ENCODE results near the gene DGKG. TPM values are rescaled to one million over a fixed set of nuclear protein-coding genes. Genes with fewer than 3 reads are reported as not detected.

DGKG gene
- total and polyA plus RNA-seq, 2 donors (not counting 1 experiment from before 2014, with no cell fraction given), result 0.67 to 10.9 TPM

- Mint-ChIP-seq H3K27ac (no peak overlapping the region), H3K27me3 (no peaks in the 10 kb centered on the region), H3K4me3 (no peak overlapping the region), H3K4me1 (peaks cover 25% of the 10 kb centered on the region), H3K9me3 (ENCODE audit: insufficient read depth) (no peaks in the 10 kb centered on the region)
- ChIA-PET POLR2A (no interaction called here), CTCF (interaction anchor here (0.7 to 18.7 kb wide), 8 partner anchors 152 to 355 kb away, joined by 3 to 559 read pairs (median 4); partner anchors contain the start of gene CRYGS)
- Histone ChIP-seq H3K9me3 (ENCODE audit: control extremely low read depth in 1 of 3, control insufficient read depth in 2 of 3, insufficient read depth in 1 of 3, low read length in 2 of 3) (no peaks in the 10 kb centered on the region), H3K4me1 (ENCODE audit: control insufficient read depth in 2 of 2, insufficient read depth in 2 of 2, low read length in 2 of 2) (peaks cover 12 to 16% of the 10 kb centered on the region in 2 donors), H3K79me2 (ENCODE audit: control insufficient read depth, insufficient read depth, low read length) (no peaks in the 10 kb centered on the region), H3K27me3 (replicated peaks in 1 of 4; ENCODE audit: control extremely low read depth in 1 of 4, control insufficient read depth in 3 of 4, insufficient read depth in 4 of 4, low read length in 3 of 4) (no peaks in the 10 kb centered on the region), H3K4me3 (ENCODE audit: control extremely low read depth in 1 of 5, extremely low read depth in 1 of 5, insufficient read depth in 1 of 5, low read depth in 2 of 5, low read length in 4 of 5) (no peak overlapping the region), H2AFZ (ENCODE audit: insufficient read depth, low read depth, low read length, poor library complexity, severe bottlenecking) (no peak overlapping the region), H3K36me3 (replicated peaks in 1 of 2; ENCODE audit: control extremely low read depth in 1 of 2, control insufficient read depth in 1 of 2, extremely low read depth in 1 of 2, insufficient read depth in 2 of 2, low read length in 1 of 2) (no peaks in the 10 kb centered on the region), H3K4me2 (replicated peaks; ENCODE audit: low read depth, low read length, poor library complexity, severe bottlenecking) (no peak overlapping the region), H3K27ac (ENCODE audit: low read length in 2 of 2) (no peak overlapping the region), H4K20me1 (ENCODE audit: control insufficient read depth, insufficient read depth, low read length, poor library complexity, severe bottlenecking) (no peaks in the 10 kb centered on the region), H3K9ac (ENCODE audit: low read length) (no peak overlapping the region)
- 78% methylated on average over 5 of the region's 9 CpGs for WGBS (ENCODE audit: insufficient coverage)
- TF ChIP-seq CTCF (IDR thresholded peaks at IDR 0.05) (no peak), EZH2 (IDR thresholded peaks at IDR 0.05; ENCODE audit: borderline replicate concordance, insufficient read depth, low read depth, low read length, poor library complexity, severe bottlenecking) (no peak)
- DNase-seq (no peak), ATAC-seq (ENCODE audit: low read depth) (no peak)
- intact Hi-C loops (cut with micrococcal nuclease), result no loop called here
Observed at GRCh38 chr3:186261638-186262037, 100.4 kb downstream of the DGKG start.

GRCh38 chr3:186260726-186261125 lies 101.3 kb downstream of the DGKG start:
- Histone ChIP-seq H3K27ac (ENCODE audit: low read length in 2 of 2) (no peak overlapping the region), H4K20me1 (ENCODE audit: control insufficient read depth, insufficient read depth, low read length, poor library complexity, severe bottlenecking) (no peaks in the 10 kb centered on the region), H3K9ac (ENCODE audit: low read length) (no peak overlapping the region), H3K4me2 (replicated peaks; ENCODE audit: low read depth, low read length, poor library complexity, severe bottlenecking) (no peak overlapping the region), H3K36me3 (replicated peaks in 1 of 2; ENCODE audit: control extremely low read depth in 1 of 2, control insufficient read depth in 1 of 2, extremely low read depth in 1 of 2, insufficient read depth in 2 of 2, low read length in 1 of 2) (no peaks in the 10 kb centered on the region), H3K4me3 (ENCODE audit: control extremely low read depth in 1 of 5, extremely low read depth in 1 of 5, insufficient read depth in 1 of 5, low read depth in 2 of 5, low read length in 4 of 5) (no peak overlapping the region), H3K9me3 (ENCODE audit: control extremely low read depth in 1 of 3, control insufficient read depth in 2 of 3, insufficient read depth in 1 of 3, low read length in 2 of 3) (no peaks in the 10 kb centered on the region), H2AFZ (ENCODE audit: insufficient read depth, low read depth, low read length, poor library complexity, severe bottlenecking) (no peak overlapping the region), H3K4me1 (ENCODE audit: control insufficient read depth in 2 of 2, insufficient read depth in 2 of 2, low read length in 2 of 2) (peaks cover 22 to 25% of the 10 kb centered on the region in 2 donors), H3K79me2 (ENCODE audit: control insufficient read depth, insufficient read depth, low read length) (no peaks in the 10 kb centered on the region), H3K27me3 (replicated peaks in 1 of 4; ENCODE audit: control extremely low read depth in 1 of 4, control insufficient read depth in 3 of 4, insufficient read depth in 4 of 4, low read length in 3 of 4) (no peaks in the 10 kb centered on the region)
- ATAC-seq (ENCODE audit: low read depth), result no peak
- Mint-ChIP-seq H3K9me3 (ENCODE audit: insufficient read depth) (no peaks in the 10 kb centered on the region), H3K4me3 (no peak overlapping the region), H3K27ac (no peak overlapping the region), H3K4me1 (peaks cover 34% of the 10 kb centered on the region), H3K27me3 (no peaks in the 10 kb centered on the region)
- DNase-seq, result no peak
- 91% methylated on average over 1 of the region's 4 CpGs for WGBS (ENCODE audit: insufficient coverage)
- POLR2A ChIA-PET, result no interaction called here
- TF ChIP-seq EZH2 (IDR thresholded peaks at IDR 0.05; ENCODE audit: borderline replicate concordance, insufficient read depth, low read depth, low read length, poor library complexity, severe bottlenecking) (no peak), CTCF (IDR thresholded peaks at IDR 0.05) (no peak)
- CTCF ChIA-PET, result interaction anchor here (1.1 to 18.7 kb wide), 9 partner anchors 49 to 354 kb away, joined by 3 to 559 read pairs (median 4); partner anchors contain the start of gene CRYGS
- intact Hi-C loops (cut with micrococcal nuclease), result no loop called here

Data from B cell (primary cell).